ENCODE measurements around the gene PPFIA2.

The PPFIA2 gene

GRCh38 chr12:81759190-81760051, at the start of gene PPFIA2:
Gene PPFIA2, minus strand, starts transcription at chr12:81759350.
- peak; percentile 86 for DNase-seq

- DNase-seq: no peak
Measured at GRCh38 chr12:81800298-81801148, 41.4 kb upstream of the PPFIA2 start.

GRCh38 chr12:81798294-81798693, 39.1 kb upstream of the PPFIA2 start:
- DNase-seq: no peak

GRCh38 chr12:81797100-81797499, 38.0 kb upstream of the PPFIA2 start:
- no peak for DNase-seq

GRCh38 chr12:81792666-81793065, 33.5 kb upstream of the PPFIA2 start:
- DNase-seq: no peak

DNA sequence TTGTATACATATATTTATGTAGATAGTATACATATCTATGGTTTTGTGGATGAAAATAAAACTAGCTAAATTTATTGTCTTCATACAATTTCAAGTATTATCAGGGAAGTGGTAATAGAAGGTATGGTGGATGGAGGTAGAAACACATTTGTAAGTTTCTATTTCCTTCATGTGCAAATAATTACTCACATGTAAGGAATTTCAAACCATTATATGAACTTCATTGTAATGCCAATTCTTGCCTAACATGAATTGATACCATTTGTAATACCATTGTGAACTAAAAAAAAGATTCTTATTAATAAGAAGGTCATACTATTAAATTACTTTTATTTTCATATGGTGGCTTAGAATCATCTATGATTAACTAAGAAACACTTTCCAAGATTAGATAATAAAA, 20.1 kb upstream of the PPFIA2 start:
- DNase-seq: no peak

GRCh38 chr12:81778719-81779118, 19.6 kb upstream of the PPFIA2 start:
- no peak for DNase-seq

- DNase-seq: peak; percentile 75
Measured at GRCh38 chr12:81758421-81759189, 545 bp downstream of the PPFIA2 start.

DNA sequence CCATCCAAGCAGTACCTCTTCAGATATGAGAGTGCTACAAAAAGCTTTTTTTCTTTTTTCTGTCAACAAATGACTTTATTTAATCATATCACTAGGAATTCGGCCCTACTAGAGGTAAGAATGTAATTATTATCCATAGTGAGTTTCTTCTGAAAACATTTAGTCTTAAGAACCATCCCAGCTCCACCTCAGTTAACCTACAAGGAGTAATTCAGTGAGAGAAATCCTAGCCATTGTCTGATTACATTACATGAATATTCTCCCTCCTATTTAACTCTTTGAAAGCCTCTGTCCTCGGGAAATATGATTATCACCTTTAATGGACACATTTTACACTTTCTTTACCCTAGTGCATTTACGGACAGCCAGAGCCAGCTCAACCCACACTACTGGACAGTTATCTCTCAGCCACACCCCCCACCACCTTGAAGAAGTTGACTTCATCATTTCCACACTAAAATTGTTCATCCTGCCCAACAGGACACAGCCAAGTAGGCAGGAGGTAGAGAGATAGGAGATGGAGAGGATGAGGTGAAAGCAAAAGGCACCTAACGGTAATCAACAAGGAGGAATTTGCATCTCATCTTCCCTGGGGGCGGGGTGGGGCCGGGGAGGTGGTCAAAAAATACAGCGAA, 1.3 kb downstream of the PPFIA2 start:
- no peak for DNase-seq

DNA sequence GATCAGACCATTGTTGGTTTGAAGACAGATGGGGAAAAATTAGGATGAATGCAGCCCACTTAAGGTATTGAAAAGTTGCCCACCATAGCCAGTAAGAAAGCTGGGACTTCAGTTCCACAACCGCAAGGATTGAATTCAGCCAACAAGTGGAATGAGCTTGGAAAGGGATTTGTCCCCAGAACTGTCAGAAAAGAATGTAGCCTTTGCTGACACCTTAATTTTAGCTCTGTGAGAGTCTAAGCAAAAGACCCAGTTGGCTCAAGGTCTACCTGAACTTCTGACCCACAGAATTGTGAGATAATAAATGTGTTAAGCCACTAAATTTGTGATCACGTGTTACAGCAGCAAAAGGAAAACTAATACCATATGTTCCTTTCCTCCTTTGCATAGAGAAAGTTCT, 29.4 kb downstream of the PPFIA2 start:
- no peak for DNase-seq

DNA sequence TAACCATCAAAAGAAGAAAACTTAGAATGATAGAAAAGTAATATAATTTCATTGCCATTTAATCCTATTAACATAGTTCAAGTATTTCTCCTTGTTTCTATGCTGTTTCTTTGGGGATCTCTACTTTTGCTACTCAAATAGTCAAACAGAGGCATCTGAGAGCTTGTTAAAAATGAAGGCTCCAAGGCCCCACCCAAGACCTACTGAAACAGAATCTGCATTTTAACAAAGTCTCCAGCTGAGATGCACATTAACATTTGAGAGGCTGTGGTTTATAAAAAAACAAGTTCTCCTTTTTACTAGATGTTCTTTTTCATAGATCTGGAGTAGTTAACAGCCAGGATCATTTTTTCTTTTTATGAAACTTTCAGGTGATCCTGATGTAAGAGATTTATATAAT, 31.8 kb downstream of the PPFIA2 start:
- DNase-seq: no peak

DNA sequence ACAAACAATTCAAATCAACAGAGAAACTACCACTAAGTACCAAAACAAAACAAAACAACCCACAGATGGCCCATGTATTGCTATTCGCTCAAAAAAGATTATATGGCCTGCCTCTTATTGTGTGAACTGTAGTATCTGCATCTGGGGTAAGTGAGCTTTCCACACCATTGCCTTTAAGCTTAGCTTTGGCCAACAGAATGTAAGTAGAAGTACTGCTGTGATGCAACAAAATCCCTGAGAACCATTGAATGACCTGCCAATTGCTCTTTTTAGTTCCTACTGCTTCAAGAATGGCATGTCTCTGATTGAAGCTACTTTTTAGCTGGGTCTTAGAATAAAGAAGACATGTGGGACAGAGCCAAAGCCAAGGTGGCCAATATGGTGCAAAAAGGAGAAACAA, 32.5 kb downstream of the PPFIA2 start:
- DNase-seq: no peak

GRCh38 chr12:81723361-81723760, 35.8 kb downstream of the PPFIA2 start:
- DNase-seq: no peak

DNA sequence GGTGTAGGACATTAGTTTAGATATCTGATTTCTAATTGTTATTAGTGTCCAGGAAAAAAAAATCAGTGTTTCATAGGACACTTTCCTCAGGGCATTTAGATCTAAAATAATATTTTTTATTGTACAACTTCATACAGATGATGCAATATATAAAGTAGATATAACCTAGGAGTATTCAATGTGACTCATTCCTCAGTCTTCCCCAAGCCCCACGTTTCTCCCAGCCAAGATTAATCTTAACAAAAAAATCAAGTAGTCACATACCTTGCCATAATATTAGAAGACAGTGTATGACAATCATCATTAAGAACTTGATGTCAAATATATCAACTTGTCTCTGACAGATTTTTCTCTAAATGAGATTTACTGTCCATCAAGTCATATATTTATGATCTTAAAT, 37.1 kb downstream of the PPFIA2 start:
- DNase-seq: no peak

- DNase-seq: no peak
Measured at GRCh38 chr12:81718616-81719015, 40.5 kb downstream of the PPFIA2 start.

DNA sequence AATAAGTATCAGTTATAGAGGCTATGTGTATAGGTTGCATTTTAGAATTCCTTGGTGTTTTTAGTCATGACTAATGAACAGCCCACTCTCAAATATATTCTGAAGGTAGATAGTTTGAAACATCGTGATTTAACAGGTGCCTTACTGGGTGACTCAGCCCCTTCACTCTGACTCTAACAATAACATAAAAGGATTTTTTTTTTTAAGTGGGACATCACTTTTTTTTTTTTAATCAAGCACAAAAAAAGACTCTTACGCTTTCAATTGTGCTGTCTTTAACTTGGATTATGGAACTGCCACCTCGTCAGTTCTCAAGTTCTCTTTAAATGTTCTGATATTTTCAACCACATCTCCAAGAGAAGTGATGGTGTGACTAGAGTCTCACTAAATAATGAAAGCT, 46.6 kb downstream of the PPFIA2 start:
- no peak for DNase-seq

GRCh38 chr12:81705586-81705985, 53.6 kb downstream of the PPFIA2 start:
- no peak for DNase-seq

DNA sequence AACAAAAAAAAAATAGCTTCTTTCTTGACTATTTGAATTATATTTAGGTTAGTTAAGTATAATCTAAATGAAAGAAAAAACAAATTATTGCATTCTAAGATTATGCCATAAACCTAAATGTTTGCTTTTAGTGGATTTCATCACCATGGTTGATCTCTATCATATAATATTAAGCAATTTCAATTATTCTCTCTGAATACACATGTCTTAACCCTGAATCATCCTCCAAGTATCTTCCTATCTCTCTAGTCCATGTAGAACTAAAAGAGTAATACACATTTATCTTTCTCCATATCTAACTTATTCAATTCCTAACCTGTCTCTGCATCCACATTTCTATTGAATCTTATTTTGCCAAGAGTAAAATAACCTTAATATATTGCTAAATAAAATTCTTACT, 59.6 kb downstream of the PPFIA2 start:
- no peak for DNase-seq

- no peak for DNase-seq
Measured at GRCh38 chr12:81692008-81692407, 67.1 kb downstream of the PPFIA2 start.

GRCh38 chr12:81683881-81684280, 75.3 kb downstream of the PPFIA2 start:
- no peak for DNase-seq

DNA sequence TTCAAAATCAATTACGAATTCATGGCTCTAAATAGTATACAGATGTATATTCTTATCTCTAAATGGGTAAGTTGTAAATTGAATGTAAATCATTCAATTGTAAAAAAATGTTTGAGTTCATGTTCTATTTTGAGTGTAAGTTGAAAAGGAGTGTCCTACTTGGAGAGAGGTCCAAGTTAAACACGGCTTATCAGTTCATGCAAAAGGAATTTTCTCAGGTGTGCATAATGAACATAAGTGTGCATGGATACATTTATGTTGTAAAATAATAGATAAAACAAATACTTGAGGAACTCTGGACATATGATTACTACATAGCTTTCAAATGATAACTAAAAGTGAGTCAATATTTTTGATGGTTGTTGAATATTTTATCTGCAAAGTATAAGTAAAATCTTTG, 79.5 kb downstream of the PPFIA2 start:
- no peak for DNase-seq

DNA sequence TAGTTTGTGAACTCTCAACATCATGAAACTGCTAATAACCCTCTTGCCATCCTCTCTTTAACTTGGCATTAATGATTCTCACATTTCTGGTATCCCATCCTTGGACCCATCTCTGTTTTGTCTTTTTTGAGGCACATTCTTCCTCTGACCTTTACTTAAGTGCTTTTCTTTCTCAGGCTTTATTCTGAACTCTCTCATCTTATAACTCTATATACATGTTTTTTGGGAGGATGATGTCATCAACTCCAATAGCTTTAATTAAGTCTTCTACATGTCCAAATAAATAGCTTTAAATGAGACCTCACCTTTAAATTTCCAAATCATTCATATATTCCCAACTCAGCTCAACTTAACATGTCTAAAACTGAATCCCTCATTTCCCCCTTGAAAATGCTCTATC, 88.4 kb downstream of the PPFIA2 start:
- no peak for DNase-seq

GRCh38 chr12:81668475-81668874, 90.7 kb downstream of the PPFIA2 start:
- peak; percentile 18 for DNase-seq

Measured in NCI-H2227 treated with DMSO at 0.1 percent for 48 hours (cell line).